GM18499 (cell line): ENCODE data around the gene SCLT1.
"Not testable (repeated sequence)": the region's sequence is repeated elsewhere in the genome, so short reads cannot be mapped to it uniquely, and the experiment has no call there.

Experiments used
- ATAC-seq: cut with Tn5 transposase; IDR thresholded peaks from one replicate; pipeline ENCODE4 v1.9.1; 2021; ENCODE audit warnings: moderate number of reproducible peaks; ENCODE audit not compliant: insufficient read depth, unreplicated experiment

SCLT1 gene

DNA sequence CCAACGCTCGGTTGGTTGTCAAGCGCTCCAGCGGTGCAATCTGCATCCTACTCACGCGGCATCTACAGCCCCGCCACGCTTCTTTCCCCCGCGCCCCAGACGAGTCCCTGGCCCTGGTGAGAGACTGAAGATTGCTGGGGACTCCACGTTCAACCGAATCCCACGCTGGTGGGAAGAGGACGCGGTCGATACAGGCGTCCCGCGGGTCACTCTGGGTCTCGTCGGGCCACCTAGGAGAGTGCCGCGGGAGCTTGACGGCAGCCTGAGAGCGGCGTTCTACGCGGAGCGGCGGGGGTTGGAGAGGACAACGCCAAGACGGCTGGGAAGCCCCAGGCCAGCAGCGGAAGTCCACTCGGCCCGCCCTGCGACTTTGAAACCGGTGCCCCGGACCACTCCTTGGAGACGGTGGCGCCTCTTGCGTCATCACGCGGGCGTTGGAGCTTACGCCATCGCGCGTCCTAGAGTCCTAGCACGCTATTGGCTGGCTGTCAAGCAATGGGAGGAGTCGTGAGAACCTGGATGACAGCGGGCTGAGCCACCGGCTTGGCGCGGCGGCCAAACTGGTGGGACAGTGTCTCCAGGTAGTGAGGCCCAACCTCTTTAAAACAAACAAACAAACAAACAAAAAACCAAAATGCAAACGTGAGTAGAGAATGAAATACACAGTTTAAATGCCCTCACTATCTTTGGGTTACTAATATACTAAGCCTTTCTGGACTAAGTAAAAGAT lies at the start of gene SCLT1:
SCLT1 (minus strand) TSS at position 349 of the 730 bp plus-strand sequence. CDS start 436 bp downstream, outside the sequence.
- ATAC-seq, result peak; percentile 84

DNA sequence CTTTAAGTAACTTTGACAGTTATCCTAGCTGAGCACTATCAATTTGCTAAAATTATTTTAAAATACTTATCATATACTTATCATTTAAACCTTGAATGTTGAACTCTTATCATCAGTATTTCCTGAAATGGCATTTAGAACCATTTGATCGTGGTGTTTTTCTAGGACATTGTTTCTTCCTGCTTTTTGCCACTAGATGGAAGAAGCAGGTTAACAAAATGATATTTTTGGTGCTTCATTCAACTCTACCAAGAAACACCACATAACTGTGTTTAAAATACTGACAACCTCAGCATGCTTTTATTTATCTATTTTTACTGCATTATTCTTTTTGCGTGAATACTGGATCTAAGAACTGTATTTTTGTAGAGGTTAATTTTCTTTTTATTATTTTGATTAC lies 47.2 kb upstream of the SCLT1 start:
- no peak for ATAC-seq

DNA sequence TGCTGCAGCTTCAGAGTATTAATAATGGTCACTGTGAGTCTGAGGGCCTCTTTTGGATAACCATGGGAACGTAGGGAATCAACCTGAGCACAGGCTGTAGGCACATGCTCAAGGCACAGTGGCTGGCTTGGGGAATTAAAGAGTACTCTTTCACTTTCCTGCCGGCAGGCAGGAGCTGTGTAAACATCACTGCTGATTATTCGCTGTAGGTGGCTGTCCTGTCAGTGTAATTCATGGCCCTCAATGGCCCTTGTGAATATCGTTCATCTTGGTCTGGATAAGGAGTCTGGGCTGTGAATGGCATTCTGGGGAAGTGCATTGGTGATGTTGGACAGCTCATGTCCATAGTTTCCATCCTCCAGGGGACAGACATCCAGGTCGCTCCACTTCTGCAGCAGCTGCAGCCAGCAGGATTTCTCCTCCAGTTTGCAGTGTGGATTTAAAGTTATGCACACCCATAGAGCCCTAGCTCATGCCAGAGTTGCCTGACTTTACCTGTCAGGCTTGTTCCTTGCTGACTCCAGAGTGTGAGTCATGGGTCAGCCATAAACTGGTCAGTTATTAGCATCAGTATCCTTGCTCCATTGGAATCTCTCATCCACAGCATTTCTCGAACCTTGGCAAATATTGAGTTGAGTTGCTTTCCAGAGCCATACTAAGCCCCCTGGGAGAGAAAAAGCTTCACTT lies 45.6 kb upstream of the SCLT1 start:
- no peak for ATAC-seq

DNA sequence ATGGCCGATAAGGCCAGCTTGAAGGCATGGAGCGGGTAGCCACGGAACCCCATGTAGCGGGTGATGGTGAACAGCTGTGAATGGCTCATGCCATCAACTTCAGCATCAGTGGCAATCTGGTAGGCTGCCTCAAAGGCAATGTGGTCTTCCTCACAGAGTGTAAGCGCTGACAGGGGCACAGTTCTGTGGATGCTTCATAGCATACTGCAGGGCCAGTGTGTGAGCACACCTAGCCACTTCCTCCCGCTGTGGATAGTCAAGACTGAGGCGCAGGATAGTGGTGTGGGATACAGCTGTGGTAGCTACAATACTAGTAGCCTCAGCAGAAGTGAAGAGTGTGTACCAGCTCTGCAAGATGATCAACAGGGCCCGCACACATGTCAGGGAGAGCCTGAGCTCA lies 43.1 kb upstream of the SCLT1 start:
- no peak for ATAC-seq

DNA sequence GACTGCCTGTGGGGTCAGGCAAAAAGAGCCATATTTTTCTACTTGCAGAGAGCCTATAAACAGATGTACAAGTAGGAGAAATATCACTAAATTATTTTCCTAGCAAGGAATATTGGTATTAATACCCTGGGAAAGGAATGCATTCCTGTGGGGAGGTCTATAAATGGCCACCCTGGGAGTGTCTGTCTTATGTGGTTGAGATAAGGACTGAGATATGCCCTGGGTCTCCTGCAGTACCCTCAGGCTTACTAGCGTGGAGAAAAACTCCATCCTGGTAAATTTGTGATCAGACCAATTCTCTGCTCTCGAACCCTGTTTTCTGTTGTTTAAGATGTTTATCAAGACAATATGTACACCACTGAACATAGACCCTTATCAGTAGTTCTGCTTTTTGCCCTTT lies 38.0 kb upstream of the SCLT1 start:
- ATAC-seq, result no peak

DNA sequence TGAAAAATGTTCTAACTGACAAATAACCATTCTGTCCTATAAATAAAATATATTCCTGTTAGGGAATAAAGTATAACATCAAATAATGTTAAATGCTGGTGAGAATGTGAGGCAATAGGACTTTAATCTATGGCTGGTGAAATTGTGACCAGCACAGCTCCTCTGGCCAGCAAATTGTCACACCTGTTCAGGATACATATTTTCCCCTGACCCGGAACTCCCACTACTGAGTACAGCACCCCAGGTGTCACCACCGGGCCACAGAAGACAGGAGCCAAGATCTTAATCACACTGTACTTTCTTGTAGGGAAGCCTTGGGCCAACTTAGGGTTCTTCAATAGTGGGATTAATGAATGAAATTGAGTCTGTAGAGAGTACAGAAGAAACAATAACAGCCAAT lies 35.8 kb upstream of the SCLT1 start:
- no peak for ATAC-seq

DNA sequence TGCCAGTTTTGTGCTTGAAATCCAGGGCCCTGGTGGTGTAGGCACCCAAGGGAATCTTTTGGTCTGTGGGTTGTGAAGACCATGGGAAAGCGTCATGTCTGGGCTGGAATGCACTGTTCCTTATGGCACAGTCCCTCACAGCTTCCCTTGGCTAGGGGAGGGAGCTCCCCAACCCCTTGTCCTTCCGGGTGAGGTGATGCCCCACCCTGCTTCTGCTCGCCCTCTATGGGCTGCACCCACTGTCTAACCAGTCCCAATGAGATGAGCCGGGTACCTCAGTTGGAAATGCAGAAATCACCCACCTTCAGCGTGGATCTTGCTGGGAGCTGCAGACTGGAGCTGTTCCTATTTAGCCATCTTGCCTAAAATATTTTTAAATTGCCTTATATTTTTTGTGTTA lies 33.3 kb upstream of the SCLT1 start:
- ATAC-seq, result not testable (repeated sequence)

DNA sequence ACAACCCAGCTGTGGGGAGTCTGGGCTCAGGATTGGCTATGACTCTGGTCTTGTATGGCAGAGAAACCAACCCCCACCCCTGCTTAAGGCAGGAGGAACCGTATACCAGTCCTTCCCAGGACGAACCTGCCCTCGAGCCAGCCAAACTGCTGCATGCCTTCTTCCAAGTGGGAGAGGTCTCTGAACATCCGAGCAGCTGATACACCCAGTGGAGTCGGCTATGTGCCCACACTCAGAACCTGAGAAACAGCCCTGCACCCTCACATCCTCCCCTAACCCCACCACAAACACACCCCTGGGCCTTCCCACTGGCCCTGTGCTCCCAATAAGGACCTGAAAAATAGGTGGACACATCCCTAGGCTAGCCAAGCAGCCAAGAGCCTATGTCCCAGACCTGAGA lies 24.4 kb upstream of the SCLT1 start:
- ATAC-seq, result no peak

DNA sequence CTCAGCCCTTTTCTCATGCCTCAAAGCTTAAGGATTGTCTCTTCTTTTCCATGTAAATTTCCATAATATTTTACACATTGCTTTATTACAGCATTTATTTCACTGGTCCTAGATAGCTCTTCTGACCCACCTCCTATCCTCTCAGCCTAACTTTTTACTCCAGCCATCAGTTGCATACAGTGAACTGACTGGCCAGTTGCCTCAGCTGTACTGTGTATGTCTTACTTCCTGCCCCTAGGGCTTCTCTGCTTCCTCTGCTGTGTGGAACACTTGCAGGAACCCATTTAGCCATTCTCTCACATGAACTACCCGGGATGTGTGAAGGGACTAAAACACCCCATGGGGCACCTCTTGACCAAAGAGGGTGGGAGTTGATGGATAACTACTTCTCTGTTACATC lies 20.6 kb upstream of the SCLT1 start:
- no peak for ATAC-seq

DNA sequence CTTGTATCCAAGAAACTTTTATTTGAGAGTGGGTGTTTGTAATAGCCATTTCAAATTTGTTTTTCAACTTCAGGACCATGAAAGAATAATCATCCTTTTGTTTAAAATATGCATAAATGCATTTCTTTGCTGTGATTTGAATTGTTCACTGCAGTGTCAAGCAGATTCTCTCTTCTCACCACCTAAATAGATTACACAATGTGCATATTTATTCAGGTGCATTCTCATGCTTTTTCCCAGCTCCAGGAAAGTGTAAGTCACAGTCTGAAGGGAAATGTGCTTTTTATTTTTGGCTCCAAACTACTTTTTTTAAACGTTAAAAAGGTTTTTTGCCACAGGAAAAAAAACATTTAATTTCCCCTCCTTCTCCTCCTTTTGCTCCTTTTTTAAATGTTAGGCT lies 20.1 kb upstream of the SCLT1 start:
- no peak for ATAC-seq

DNA sequence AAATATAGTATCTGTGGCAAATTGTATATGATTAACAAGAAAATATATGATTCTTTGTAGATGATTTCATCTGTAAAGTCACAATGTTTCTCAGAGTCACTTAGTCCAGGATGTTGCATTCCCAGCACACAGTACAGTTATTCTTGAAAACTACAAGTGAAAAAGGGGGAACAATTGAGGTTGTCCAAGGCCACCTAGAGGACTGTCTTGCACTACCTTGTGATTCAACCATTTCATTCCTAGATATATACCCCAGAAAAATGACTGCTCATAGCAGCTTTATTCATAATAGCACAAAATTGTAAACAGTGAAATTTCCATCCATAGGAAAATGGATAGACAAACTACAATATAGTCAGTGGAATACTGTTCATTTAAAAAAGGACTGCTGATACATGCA lies 18.6 kb upstream of the SCLT1 start:
- no peak for ATAC-seq

DNA sequence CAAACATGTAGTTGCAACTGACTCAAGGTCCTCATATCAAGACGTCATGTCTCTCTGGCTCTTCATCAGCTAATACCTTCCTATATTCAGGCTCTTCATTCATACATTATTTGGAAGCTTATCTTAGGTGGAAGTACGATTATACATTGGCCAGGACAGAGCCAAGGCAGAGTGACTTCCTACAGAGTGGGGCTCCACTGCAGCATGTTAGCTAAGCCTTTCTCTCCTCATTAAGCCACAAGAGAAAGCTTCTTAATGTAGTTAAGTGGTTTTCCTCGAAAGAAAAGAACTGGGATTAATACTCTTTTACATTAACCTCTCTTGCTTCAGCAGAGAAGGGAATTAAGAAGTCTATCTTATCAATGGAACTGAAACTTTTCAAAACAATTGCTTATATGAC lies 17.6 kb upstream of the SCLT1 start:
- no peak for ATAC-seq

DNA sequence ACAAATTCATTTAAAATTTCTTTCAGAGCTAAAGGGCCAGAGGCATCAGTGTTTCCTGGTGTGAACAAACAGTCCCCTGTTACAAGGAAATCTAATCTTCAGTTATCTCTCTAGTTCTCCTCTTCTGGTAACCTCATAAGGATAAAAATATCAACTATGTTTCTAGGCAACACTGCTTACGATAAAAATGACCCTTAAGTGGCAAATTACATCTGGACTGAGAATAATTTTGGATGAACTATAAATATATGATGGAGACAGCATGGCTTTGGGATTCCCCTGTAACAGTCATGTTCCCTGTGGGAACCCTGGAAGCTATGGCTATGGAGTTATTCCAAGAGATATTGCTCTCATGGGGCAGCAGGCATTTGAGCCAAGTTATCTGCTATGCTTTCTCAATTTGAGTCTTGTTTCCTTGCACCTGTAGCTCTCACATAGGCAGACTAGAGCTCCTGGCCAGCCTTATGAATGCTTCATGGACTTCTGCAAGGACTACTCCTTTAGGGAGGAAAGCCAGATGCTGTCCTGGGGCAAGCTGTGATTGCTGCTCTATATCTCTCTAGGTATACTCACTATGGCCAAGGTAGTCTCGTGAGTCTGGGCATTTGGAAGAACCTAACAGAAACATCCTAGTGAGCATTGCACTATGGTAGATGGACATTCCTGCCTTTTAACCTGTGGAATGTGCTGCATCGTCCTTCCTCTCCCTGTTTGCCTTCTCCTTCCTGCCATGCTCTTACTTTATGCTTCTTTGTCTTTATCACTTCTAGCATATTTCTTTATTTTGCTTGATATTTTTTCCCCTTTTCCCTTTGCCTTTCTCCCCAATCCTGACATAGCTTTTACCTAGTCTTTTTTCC lies 16.9 kb upstream of the SCLT1 start:
- no peak for ATAC-seq

DNA sequence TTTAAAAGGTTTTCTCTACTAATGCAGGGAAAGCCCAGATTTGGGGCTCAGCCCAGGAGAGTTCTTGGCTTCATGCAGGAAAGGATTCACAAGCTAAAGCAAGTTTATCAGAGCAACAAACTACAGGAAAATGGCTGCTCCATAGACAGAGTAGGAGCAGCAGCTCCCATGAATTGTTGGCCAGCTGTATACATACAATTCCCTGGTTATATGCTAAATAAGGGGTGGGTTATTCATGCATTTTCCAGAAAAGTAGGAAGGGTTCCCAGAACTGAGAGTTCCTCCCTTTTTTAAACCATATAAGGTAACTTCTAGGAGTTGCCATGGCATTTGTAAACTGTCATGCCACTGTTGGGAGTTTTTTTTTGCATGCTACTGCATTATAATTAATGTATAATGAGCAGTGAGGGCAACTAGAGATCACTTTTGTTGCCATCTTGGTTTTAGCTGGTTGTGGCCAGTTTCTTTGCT lies 5.2 kb upstream of the SCLT1 start:
- no peak for ATAC-seq

DNA sequence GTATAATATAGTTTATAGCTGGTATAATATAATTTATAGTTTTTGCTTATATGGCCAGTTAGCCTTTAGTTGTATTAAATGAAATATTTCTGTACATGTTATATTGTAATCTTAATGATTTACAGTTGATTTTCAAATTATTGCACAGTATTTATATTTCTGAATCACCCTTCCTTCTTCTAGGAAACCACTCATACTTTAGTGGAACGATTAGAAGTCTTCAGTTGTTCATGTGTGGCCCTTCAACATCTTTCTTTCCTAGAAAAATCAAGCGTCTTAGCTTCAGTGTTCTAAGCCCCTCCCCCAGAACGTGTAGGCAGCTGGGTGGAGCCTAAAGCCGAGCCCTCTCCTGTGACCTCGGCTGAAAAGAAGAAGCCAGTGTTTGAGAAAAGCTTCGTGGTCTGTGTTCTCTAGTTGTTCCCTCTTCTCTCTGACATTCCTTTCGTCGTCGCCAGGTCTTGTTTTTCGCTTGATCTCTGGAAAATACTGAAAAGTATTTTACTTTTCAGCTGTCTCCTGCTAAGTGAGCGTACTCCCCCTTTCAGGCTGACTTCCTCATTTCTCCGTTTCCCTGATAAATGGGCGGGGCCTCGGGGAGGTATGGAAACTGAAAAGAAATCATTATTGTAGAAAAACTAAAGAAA lies 2.6 kb upstream of the SCLT1 start, which contains the start of gene C4orf33:
C4orf33 (plus strand) TSS at position 342 of the 644 bp plus-strand sequence. CDS start 6,459 bp downstream, outside the sequence.
- ATAC-seq, result peak; percentile 27

DNA sequence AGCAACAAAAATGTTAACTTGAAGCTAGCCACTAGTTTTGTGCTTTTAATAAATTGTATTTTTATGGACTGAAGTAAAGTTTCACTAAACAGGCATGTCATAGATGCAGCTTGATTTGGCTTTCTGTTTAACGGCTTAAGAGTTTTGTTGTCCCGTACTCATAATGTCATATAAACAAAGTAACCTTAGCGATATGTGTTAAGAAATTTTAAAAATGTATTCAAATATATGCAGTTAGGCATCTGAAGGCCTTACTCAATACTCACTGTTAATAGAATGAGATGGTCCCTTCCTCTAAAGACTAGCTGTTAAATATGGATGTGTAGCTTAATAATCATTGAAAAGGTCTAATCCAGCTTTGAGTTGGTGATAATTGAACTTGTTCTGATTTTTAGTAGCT lies 1.0 kb upstream of the SCLT1 start:
- no peak for ATAC-seq

DNA sequence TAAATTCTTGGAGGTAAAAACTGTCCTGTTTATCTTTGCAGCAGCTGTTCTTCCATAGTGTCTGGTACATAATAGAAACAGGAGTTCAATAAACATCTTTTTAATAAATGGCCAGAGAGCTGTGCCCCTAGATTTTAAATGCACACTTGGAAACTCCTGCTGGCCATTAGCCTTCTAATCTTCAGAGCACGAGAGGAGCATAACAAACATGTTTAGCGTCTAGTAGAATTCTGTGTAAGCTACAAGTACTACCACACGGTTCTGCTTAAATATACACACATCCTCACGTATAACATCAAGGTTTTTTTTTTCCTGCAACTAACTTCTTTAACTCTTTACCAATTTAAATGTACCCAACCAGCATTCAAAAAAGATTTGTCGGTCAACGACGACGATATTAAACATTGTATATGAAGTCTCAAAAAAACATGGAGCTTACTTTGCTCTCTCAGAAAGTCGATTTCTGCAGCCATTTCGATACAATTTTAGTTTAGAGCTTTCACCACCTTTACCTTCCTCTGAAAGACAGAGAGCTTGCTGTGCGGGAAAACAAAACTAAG lies 628 bp downstream of the SCLT1 start:
- no peak for ATAC-seq

DNA sequence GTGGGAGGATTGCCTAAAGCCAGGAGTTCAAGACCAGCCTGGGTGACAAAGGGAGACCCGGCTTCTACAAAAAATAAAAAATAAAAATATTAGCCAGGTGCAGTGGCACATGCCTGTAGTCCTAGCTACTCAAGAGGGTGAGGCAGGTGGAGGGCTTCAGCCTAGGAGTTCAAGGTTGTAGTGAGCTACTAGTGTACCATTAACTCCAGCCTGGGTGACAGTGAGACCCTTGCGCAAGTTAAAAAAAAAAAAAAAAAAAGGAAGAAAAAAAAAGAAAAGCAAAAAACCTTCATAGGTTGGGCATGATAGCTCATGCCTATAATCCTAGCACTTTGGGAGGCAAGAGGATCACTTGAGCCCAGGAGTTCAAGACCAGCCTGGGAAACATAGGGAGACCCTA lies 5.8 kb downstream of the SCLT1 start:
- ATAC-seq, result no peak

DNA sequence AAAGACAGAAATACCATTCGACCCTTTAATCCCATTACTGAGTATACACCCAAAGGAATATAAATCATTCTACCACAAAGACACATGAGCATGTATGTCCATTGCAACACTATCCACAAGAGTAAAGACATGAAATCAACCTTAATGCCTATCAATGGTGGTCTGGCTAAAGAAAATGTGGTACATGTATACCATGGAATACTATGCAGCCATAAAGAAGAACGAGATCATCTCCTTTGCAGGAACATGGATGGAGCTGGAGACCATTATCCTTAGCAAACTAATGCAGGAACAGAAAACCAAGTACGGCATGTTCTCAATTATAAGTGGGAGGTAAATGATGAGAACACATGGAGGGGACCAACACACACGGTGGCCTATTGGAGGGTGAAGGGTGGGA lies 7.9 kb downstream of the SCLT1 start:
- ATAC-seq, result no peak

DNA sequence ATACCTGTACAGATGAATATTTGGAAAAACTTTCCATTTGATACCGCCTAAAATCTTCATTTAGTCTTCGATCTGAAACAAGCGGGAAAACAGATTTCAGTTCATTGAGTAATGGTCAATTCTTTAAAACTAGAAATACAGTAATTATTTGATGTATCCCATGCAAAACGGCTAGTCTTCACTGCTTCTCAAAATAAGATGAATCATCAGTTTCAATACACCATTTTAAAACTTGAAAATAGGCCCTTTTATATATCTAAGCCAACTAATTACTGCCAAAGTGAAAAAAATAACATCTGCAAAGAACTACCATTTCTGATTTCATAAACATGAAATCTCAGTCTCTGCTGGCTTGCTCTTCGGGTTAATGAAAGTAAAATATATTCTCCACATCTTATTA lies 11.0 kb downstream of the SCLT1 start:
- ATAC-seq, result no peak
